ENCODE results near the gene TP53I3.

DNA sequence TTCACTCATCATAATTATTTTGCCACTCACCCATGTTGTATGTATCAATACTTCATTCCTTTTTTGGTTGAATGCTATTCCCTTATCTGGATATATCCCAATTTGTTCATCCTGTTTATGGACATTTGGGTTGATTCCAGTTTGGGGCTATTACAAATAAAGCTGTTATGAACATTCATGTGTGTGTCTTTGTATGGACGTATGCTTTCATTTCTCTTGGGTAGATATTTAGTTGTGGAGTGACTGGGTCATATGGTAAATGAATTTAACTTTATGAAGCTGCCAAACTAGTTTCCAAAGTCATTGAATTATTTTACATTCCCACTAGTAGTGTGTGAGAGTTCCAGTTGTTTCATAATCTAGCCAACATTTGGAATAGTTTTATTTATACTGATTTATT is 41.3 kb upstream of the TP53I3 start:
- TF ChIP-seq FOXM1 (IDR thresholded peaks at IDR 0.05; ENCODE audit: borderline replicate concordance) (no peak), L3MBTL2 (conservative IDR thresholded peaks at IDR 0.05) (no peak), FOXK2 (IDR thresholded peaks at IDR 0.05) (no peak), ZNF384 (IDR thresholded peaks at IDR 0.05) (no peak), HDGF (IDR thresholded peaks at IDR 0.05; ENCODE audit: borderline replicate concordance) (no peak), NFRKB (IDR thresholded peaks at IDR 0.05) (no peak), SP1 (IDR thresholded peaks at IDR 0.05) (no peak), SUZ12 (IDR thresholded peaks at IDR 0.05) (no peak), CTBP1 (IDR thresholded peaks at IDR 0.05; ENCODE audit: borderline replicate concordance) (no peak)
- TF ChIP-seq, protein P1, sequence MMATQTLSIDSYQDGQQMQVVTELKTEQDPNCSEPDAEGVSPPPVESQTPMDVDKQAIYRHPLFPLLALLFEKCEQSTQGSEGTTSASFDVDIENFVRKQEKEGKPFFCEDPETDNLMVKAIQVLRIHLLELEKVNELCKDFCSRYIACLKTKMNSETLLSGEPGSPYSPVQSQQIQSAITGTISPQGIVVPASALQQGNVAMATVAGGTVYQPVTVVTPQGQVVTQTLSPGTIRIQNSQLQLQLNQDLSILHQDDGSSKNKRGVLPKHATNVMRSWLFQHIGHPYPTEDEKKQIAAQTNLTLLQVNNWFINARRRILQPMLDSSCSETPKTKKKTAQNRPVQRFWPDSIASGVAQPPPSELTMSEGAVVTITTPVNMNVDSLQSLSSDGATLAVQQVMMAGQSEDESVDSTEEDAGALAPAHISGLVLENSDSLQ (IDR thresholded peaks at IDR 0.05), result no peak

All from HEK293T (cell line).